Embryonic facial prominence (tissue), 1 donor: ENCODE results near the gene CEP41.

Source experiments
- DNase-seq: peaks from one replicate; pipeline ENCODE4 v3.0.0-alpha.2; 2016; ENCODE audit errors: extremely low spot score

The CEP41 gene

GRCh38 chr7:130420943-130421578, 19.8 kb downstream of the CEP41 start:
- DNase-seq, result no peak

GRCh38 chr7:130419658-130420057, 21.2 kb downstream of the CEP41 start:
- no peak for DNase-seq

GRCh38 chr7:130418306-130418705, 22.5 kb downstream of the CEP41 start:
- no peak for DNase-seq

GRCh38 chr7:130417213-130417612, 23.6 kb downstream of the CEP41 start:
- no peak for DNase-seq

GRCh38 chr7:130415006-130415405, 25.8 kb downstream of the CEP41 start:
- no peak for DNase-seq

GRCh38 chr7:130413201-130413600, 27.6 kb downstream of the CEP41 start:
- no peak for DNase-seq

- no peak for DNase-seq
Observed at GRCh38 chr7:130410868-130411541, 29.8 kb downstream of the CEP41 start.

GRCh38 chr7:130409712-130410072, 31.1 kb downstream of the CEP41 start:
- no peak for DNase-seq

- no peak for DNase-seq
Observed at GRCh38 chr7:130409067-130409711, 31.6 kb downstream of the CEP41 start.

- no peak for DNase-seq
Observed at GRCh38 chr7:130405003-130405402, 35.8 kb downstream of the CEP41 start.

GRCh38 chr7:130401578-130401977, 39.2 kb downstream of the CEP41 start:
- no peak for DNase-seq

- DNase-seq, result no peak
Observed at GRCh38 chr7:130401101-130401500, 39.7 kb downstream of the CEP41 start.

- no peak for DNase-seq
Observed at GRCh38 chr7:130400120-130400572, 40.7 kb downstream of the CEP41 start.

- no peak for DNase-seq
Observed at GRCh38 chr7:130398526-130399090, 42.2 kb downstream of the CEP41 start.

- DNase-seq, result no peak
Observed at GRCh38 chr7:130397758-130398073, 43.1 kb downstream of the CEP41 start.

GRCh38 chr7:130397051-130397757, 43.6 kb downstream of the CEP41 start:
- DNase-seq, result no peak

GRCh38 chr7:130396109-130396508, 44.7 kb downstream of the CEP41 start:
- DNase-seq, result no peak

GRCh38 chr7:130395421-130395820, 45.4 kb downstream of the CEP41 start:
- no peak for DNase-seq

GRCh38 chr7:130394421-130395195, 46.2 kb downstream of the CEP41 start:
- no peak for DNase-seq

- DNase-seq, result no peak
Observed at GRCh38 chr7:130393841-130394411, 46.9 kb downstream of the CEP41 start.

- DNase-seq, result no peak
Observed at GRCh38 chr7:130393101-130393561, 47.7 kb downstream of the CEP41 start.
